HCT116 (cell line): ENCODE measurements around the gene TANGO6. TPM values are rescaled to one million over a fixed set of nuclear protein-coding genes. Genes with fewer than 3 reads are reported as not detected.

Experiments
- ATAC-seq: fragments of 200-7000 bp; cut with Tn5 transposase; 2 replicates; pipeline ENCODE4 v1.9.1; 2020; ENCODE audit warnings: mild to moderate bottlenecking, moderate library complexity
- BruUV-seq: library from RNA; stranded (reverse); fragments of 400-500 nt; replicated peaks from 2 replicates; lab custom pipeline; 2021; lab: Mats Ljungman, UMichigan
- CTCF ChIA-PET: fragments of 300-600 bp; sonication (Branson Sonifier 250); formaldehyde crosslinking; loops from one replicate; lab custom pipeline; 2021; ENCODE audit warnings: antibody characterized with exemption; lab: Charles Lee
- POLR2A ChIA-PET: fragments of 300-600, 350-600 bp; sonication (Branson Sonifier 250); formaldehyde crosslinking; loops from one replicate; lab custom pipeline; 2021; ENCODE audit warnings: antibody characterized with exemption; lab: Charles Lee
- RAD21 ChIA-PET, 2 experiments: fragments of 300-600 bp; sonication (Branson Sonifier 250); formaldehyde crosslinking; loops; one replicate each; lab custom pipeline; 2023; ENCODE audit warnings: low total read pairs in 2 of 2; ENCODE audit not compliant: uncharacterized antibody in 2 of 2, unreplicated experiment in 2 of 2, low non-redundant PET in 1 of 2; lab: Charles Lee
- DNase-seq: peaks from one replicate; pipeline ENCODE4 v3.0.0-alpha.2; 2010; ENCODE audit warnings: low read depth, low spot score
- H2AFZ ChIP-seq: fragments of 200-600 bp; shearing (Covaris generic), sonication (generic); 2 replicates; pipeline ENCODE4 v1.6.1; 2017; ENCODE audit warnings: low read depth, mixed run types, mixed read lengths, antibody characterized with exemption, low read length; ENCODE audit not compliant: poor library complexity, severe bottlenecking
- H3K27ac ChIP-seq: 2 replicates; pipeline ENCODE4 v1.5.1; 2012; ENCODE audit warnings: low read depth, low read length
- H3K27me3 ChIP-seq: fragments of 200-600 bp; sonication (generic); 2 replicates; pipeline ENCODE4 v1.6.1; 2016; ENCODE audit warnings: mixed run types, low read length, mixed read lengths; ENCODE audit not compliant: insufficient read depth
- H3K36me3 ChIP-seq, 2 experiments: fragments of 200-500 bp in 1 of 2; fragments of 200-600 bp in 1 of 2; sonication (Bioruptor generic) in 1 of 2; sonication (generic) in 1 of 2; 2 replicates each; pipeline versions ENCODE4 v1.5.1 to v1.6.1; 2014 to 2016; ENCODE audit warnings: low read length in 2 of 2, inconsistent platforms in 1 of 2, mixed read lengths in 1 of 2, mixed run types in 1 of 2; ENCODE audit not compliant: insufficient read depth in 2 of 2, control insufficient read depth in 1 of 2
- H3K4me1 ChIP-seq, 2 experiments: fragments of 200-600 bp in 1 of 2; sonication (generic) in 1 of 2; 2 replicates each; pipeline versions ENCODE4 v1.5.1 to v1.6.1; 2012 to 2017; ENCODE audit warnings: low read length in 2 of 2, inconsistent platforms in 1 of 2, mild to moderate bottlenecking in 1 of 2, mixed read lengths in 1 of 2, mixed run types in 1 of 2, moderate library complexity in 1 of 2; ENCODE audit not compliant: insufficient read depth in 2 of 2, control insufficient read depth in 1 of 2
- H3K4me2 ChIP-seq: fragments of 200-600 bp; sonication (generic); 2 replicates; pipeline ENCODE4 v1.6.1; 2017; ENCODE audit warnings: mixed run types, low read length, mixed read lengths
- H3K4me3 ChIP-seq, 2 experiments: fragments of 200-600 bp in 1 of 2; sonication (generic) in 1 of 2; replicated peaks in 1 of 2; 2 replicates each; pipeline ENCODE4 v1.5.1; 2011 to 2016; ENCODE audit warnings: low read length in 2 of 2, control low read depth in 1 of 2, low read depth in 1 of 2, mild to moderate bottlenecking in 1 of 2, mixed read lengths in 1 of 2, mixed run types in 1 of 2
- H3K79me2 ChIP-seq: fragments of 200-600 bp; sonication (generic); 2 replicates; pipeline ENCODE4 v1.6.1; 2017; ENCODE audit warnings: mild to moderate bottlenecking, mixed run types, low read length, moderate library complexity, mixed read lengths; ENCODE audit not compliant: insufficient read depth
- H3K9ac ChIP-seq: fragments of 200-600 bp; sonication (generic); 2 replicates; pipeline ENCODE4 v1.6.1; 2016; ENCODE audit warnings: low read length, mixed read lengths
- H3K9me2 ChIP-seq: fragments of 200-600 bp; sonication (generic), shearing (Covaris generic); 2 replicates; pipeline ENCODE4 v1.6.1; 2017; ENCODE audit warnings: mixed run types, mild to moderate bottlenecking, moderate library complexity; ENCODE audit not compliant: insufficient read depth
- H3K9me3 ChIP-seq, 2 experiments: fragments of 200-500 bp in 1 of 2; fragments of 200-600 bp in 1 of 2; sonication (Bioruptor generic) in 1 of 2; sonication (generic) in 1 of 2; 2 replicates each; pipeline ENCODE4 v1.6.1; 2014 to 2017; ENCODE audit warnings: low read length in 2 of 2, mixed read lengths in 2 of 2, inconsistent platforms in 1 of 2, low read depth in 1 of 2, mild to moderate bottlenecking in 1 of 2, mixed run types in 1 of 2, moderate library complexity in 1 of 2; ENCODE audit not compliant: control insufficient read depth in 1 of 2, insufficient read depth in 1 of 2
- H4K20me1 ChIP-seq: fragments of 200-600 bp; sonication (generic), shearing (Covaris generic); 2 replicates; pipeline ENCODE4 v1.6.1; 2017; ENCODE audit warnings: mixed run types, mild to moderate bottlenecking, moderate library complexity; ENCODE audit not compliant: insufficient read depth
- CBX3 ChIP-seq: IDR thresholded peaks from 2 replicates; pipeline ENCODE4 v1.6.1; 2012; ENCODE audit warnings: low read depth
- CEBPB ChIP-seq: IDR thresholded peaks from 2 replicates; pipeline ENCODE4 v1.6.1; 2012; ENCODE audit warnings: low read depth
- EGR1 ChIP-seq: IDR thresholded peaks from 2 replicates; pipeline ENCODE4 v1.6.1; 2012; ENCODE audit warnings: low read depth
- ELF1 ChIP-seq: IDR thresholded peaks from 2 replicates; pipeline ENCODE4 v1.6.1; 2012; ENCODE audit warnings: low read depth, borderline replicate concordance
- EZH2 ChIP-seq: fragments of 200-600 bp; sonication (generic); IDR thresholded peaks from 2 replicates; pipeline ENCODE4 v1.6.1; 2017; ENCODE audit warnings: antibody characterized with exemption, mixed run types
- FOSL1 ChIP-seq: IDR thresholded peaks from 2 replicates; pipeline ENCODE4 v1.6.1; 2012; ENCODE audit warnings: low read depth
- JUND ChIP-seq: IDR thresholded peaks from 2 replicates; pipeline ENCODE4 v1.6.1; 2012
- POLR2AphosphoS5 ChIP-seq: IDR thresholded peaks from 2 replicates; pipeline ENCODE4 v1.6.1; 2011; ENCODE audit warnings: mild to moderate bottlenecking, low read depth, low read length, moderate library complexity
- SIN3A ChIP-seq: IDR thresholded peaks from 2 replicates; pipeline ENCODE4 v1.6.1; 2012; ENCODE audit warnings: low read depth
- SP1 ChIP-seq: IDR thresholded peaks from 2 replicates; pipeline ENCODE4 v1.6.1; 2012; ENCODE audit warnings: low read depth
- SRF ChIP-seq: IDR thresholded peaks from 2 replicates; pipeline ENCODE4 v1.6.1; 2012; ENCODE audit warnings: low read depth
- ZFX ChIP-seq: fragments of 450-650 bp; IDR thresholded peaks from 2 replicates; pipeline ENCODE4 v1.6.1; 2017
- ZNF274 ChIP-seq: fragments of 200-500 bp; sonication (Bioruptor generic); IDR thresholded peaks from 2 replicates; pipeline ENCODE4 v1.6.1; 2014; ENCODE audit warnings: mild to moderate bottlenecking, low read depth, low read length, inconsistent platforms
- intact Hi-C: fragments of 100-400 bp; cut with micrococcal nuclease; formaldehyde crosslinking; loops from 2 replicates; pipeline ENCODE4 v1.10.0; 2022
- total RNA-seq: library from RNA; stranded (reverse); gene quantifications from one replicate; pipeline ENCODE4 v1.2.1, GENCODE V29; 2021; ENCODE audit not compliant: unreplicated experiment
- TF ChIP-seq, protein P1 (sequence below): IDR thresholded peaks from 2 replicates; pipeline ENCODE4 v1.6.1; 2012
- TF ChIP-seq, protein P2 (sequence below), 3 experiments: fragments of 200-600 bp in 1 of 3; sonication (generic) in 1 of 3; IDR thresholded peaks in 2 of 3; conservative IDR thresholded peaks in 1 of 3; 2 replicates each; pipeline ENCODE4 v1.5.1; 2012 to 2017; ENCODE audit warnings: low read depth in 2 of 3, low read length in 2 of 3, antibody characterized with exemption in 1 of 3, borderline replicate concordance in 1 of 3, control low read depth in 1 of 3, mild to moderate bottlenecking in 1 of 3, mixed read lengths in 1 of 3, mixed run types in 1 of 3, moderate library complexity in 1 of 3; ENCODE audit not compliant: insufficient read depth in 1 of 3
- TF ChIP-seq, protein P3 (sequence below): IDR thresholded peaks from 2 replicates; pipeline ENCODE4 v1.6.1; 2012
- TF ChIP-seq, protein P4 (sequence below): IDR thresholded peaks from 2 replicates; pipeline ENCODE4 v1.6.1; 2011; ENCODE audit warnings: mild to moderate bottlenecking, low read length, moderate library complexity; ENCODE audit not compliant: insufficient replicate concordance; ENCODE audit errors: extremely low read depth

The TANGO6 gene
- total RNA-seq, 1 experiment from 2014 or later = 16.4 TPM

DNA sequence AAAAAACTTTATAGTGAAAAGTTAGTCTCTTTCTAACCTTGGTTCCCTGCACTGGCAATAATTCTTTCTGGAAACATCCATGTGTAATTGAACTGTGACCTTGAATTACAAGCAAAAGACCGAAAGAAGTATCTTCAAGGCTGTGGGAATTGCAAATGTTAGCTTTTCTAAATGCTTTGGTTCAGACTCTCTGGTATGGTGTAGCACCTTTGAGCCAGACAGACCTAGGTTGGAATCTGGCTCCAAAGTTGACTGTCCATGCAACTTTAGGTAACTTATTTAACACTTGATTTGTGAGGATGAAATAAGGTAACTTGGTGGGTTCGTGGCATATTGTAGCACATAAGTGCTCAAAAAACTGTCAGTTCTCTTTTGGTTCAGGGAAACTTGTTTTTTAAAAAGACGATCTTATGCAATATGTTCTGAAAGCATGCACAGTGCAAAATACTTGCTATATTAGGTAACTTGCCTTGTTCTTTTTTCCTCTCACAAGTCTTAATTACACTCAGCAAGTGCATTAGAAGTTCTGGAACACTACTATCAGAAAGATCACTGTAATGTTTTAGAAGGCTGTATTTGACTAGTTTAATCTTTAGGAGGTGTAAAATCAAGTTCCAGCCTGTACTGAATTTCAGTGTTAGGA is 46.3 kb downstream of the TANGO6 start:
- H3K36me3 ChIP-seq = no peaks in the 10 kb centered on the region
- H3K27me3 ChIP-seq = no peaks in the 10 kb centered on the region
- no peak overlapping the region for H3K4me3 ChIP-seq
- ChIA-PET POLR2A (interaction anchor here (0.6 kb wide), 1 partner anchor 68 kb away, joined by 4 read pairs; no protein-coding TSS in a partner anchor), CTCF (no interaction called here)
- intact Hi-C loops = no loop called here
- no peak for DNase-seq
- no peak overlapping the region for H3K9ac ChIP-seq
- H3K4me2 ChIP-seq = no peak overlapping the region
- no TSS peak for BruUV-seq
- TF ChIP-seq POLR2AphosphoS5 = no peak
- TF ChIP-seq EZH2 = no peak
- TF ChIP-seq ZNF274 = no peak
- no peak for TF ChIP-seq SP1
- TF ChIP-seq JUND = no peak
- no peak for TF ChIP-seq SRF
- TF ChIP-seq ZFX = no peak
- no peak for TF ChIP-seq SIN3A
- TF ChIP-seq, protein P1, sequence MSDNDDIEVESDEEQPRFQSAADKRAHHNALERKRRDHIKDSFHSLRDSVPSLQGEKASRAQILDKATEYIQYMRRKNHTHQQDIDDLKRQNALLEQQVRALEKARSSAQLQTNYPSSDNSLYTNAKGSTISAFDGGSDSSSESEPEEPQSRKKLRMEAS = no peak
- TF ChIP-seq, protein P2, sequence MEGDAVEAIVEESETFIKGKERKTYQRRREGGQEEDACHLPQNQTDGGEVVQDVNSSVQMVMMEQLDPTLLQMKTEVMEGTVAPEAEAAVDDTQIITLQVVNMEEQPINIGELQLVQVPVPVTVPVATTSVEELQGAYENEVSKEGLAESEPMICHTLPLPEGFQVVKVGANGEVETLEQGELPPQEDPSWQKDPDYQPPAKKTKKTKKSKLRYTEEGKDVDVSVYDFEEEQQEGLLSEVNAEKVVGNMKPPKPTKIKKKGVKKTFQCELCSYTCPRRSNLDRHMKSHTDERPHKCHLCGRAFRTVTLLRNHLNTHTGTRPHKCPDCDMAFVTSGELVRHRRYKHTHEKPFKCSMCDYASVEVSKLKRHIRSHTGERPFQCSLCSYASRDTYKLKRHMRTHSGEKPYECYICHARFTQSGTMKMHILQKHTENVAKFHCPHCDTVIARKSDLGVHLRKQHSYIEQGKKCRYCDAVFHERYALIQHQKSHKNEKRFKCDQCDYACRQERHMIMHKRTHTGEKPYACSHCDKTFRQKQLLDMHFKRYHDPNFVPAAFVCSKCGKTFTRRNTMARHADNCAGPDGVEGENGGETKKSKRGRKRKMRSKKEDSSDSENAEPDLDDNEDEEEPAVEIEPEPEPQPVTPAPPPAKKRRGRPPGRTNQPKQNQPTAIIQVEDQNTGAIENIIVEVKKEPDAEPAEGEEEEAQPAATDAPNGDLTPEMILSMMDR (IDR thresholded peaks at IDR 0.05 in 2 of 3, conservative IDR thresholded peaks at IDR 0.05 in 1 of 3; ENCODE audit: borderline replicate concordance in 1 of 3, insufficient read depth in 1 of 3, low read depth in 2 of 3, low read length in 2 of 3) = no peak
- no peak for TF ChIP-seq EGR1
- no peak for TF ChIP-seq ELF1
- TF ChIP-seq CEBPB = no peak
- TF ChIP-seq, protein P3, sequence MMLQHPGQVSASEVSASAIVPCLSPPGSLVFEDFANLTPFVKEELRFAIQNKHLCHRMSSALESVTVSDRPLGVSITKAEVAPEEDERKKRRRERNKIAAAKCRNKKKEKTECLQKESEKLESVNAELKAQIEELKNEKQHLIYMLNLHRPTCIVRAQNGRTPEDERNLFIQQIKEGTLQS = no peak
- no peak for TF ChIP-seq FOSL1
- no peak for TF ChIP-seq CBX3
- TF ChIP-seq, protein P4, sequence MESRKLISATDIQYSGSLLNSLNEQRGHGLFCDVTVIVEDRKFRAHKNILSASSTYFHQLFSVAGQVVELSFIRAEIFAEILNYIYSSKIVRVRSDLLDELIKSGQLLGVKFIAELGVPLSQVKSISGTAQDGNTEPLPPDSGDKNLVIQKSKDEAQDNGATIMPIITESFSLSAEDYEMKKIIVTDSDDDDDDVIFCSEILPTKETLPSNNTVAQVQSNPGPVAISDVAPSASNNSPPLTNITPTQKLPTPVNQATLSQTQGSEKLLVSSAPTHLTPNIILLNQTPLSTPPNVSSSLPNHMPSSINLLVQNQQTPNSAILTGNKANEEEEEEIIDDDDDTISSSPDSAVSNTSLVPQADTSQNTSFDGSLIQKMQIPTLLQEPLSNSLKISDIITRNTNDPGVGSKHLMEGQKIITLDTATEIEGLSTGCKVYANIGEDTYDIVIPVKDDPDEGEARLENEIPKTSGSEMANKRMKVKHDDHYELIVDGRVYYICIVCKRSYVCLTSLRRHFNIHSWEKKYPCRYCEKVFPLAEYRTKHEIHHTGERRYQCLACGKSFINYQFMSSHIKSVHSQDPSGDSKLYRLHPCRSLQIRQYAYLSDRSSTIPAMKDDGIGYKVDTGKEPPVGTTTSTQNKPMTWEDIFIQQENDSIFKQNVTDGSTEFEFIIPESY = no peak
- TF ChIP-seq, all 23 proteins: peak for 0
- no peak for ATAC-seq
- no peaks in the 10 kb centered on the region for H4K20me1 ChIP-seq
- no peaks in the 10 kb centered on the region for H3K9me3 ChIP-seq
- H3K9me2 ChIP-seq = no peaks in the 10 kb centered on the region
- no peaks in the 10 kb centered on the region for H3K4me1 ChIP-seq
- no peaks in the 10 kb centered on the region for H3K79me2 ChIP-seq
- H2AFZ ChIP-seq = no peak overlapping the region
- H3K27ac ChIP-seq = no peak overlapping the region
- RAD21 ChIA-PET = no interaction called here
